ENCODE data around the gene PCDH19. TPM values are rescaled to one million over a fixed set of nuclear protein-coding genes. Genes with fewer than 3 reads are reported as not detected.
A peak's percentile ranks its signal among the peaks of the same experiment; 100 is the strongest.

PCDH19 gene
- total and polyA plus RNA-seq, 2 experiments from 2014 or later = 0.87 to 1.4 TPM

DNA sequence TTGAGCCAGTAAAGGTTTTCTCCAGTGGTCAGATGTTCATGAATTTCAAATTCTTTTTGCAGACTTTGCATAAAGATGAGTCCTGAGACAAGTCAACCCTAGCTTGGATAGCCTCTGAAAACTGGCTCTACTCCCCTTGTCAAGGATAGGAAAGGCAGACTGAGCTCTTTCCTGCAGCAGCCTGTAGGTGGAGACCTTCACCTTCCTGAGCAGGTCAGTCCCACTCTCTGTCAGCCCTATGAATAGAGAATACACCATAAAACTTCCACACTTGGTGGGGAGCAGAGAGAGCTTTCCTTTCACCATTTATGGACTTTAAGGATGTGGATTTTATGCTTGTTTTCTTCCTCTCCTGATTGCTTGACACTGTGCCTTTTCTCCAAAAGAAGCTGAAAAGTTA lies 41.9 kb downstream of the PCDH19 start:
- H3K9me3 Mint-ChIP-seq = no peaks in the 10 kb centered on the region
- ATAC-seq = peak; percentile 89

More for the DNA sequence above, 41.9 kb downstream of the PCDH19 start:
- no peak overlapping the region for H3K27ac Mint-ChIP-seq
- Histone ChIP-seq H3K4me2 (no peak overlapping the region), H2AFZ (no peak overlapping the region), H3K27ac (ENCODE audit: low read depth) (no peak overlapping the region), H3K4me1 (ENCODE audit: insufficient read depth) (peaks cover 7% of the 10 kb centered on the region; the same call in 1 of the 2 replicates), H3K4me3 (no peak overlapping the region), H3K9me2 (ENCODE audit: insufficient read depth) (no peaks in the 10 kb centered on the region), H4K20me1 (replicated peaks; ENCODE audit: insufficient read depth) (no peaks in the 10 kb centered on the region), H3K27me3 (ENCODE audit: insufficient read depth) (no peaks in the 10 kb centered on the region), H3F3A (replicated peaks; ENCODE audit: low read depth) (no peaks in the 10 kb centered on the region), H3K36me3 (ENCODE audit: insufficient read depth) (no peaks in the 10 kb centered on the region), H3K79me2 (replicated peaks; ENCODE audit: insufficient read depth) (no peaks in the 10 kb centered on the region)
- H3K36me3 Mint-ChIP-seq (ENCODE audit: low read depth) = no peaks in the 10 kb centered on the region
- TF ChIP-seq ZNF331 (CRISPR knock-in tag; IDR thresholded peaks at IDR 0.05; ENCODE audit: low read depth) = no peak
- TF ChIP-seq EZH2phosphoT487 (IDR thresholded peaks at IDR 0.05; ENCODE audit: unreplicated experiment) = no peak
- TF ChIP-seq, protein P1, sequence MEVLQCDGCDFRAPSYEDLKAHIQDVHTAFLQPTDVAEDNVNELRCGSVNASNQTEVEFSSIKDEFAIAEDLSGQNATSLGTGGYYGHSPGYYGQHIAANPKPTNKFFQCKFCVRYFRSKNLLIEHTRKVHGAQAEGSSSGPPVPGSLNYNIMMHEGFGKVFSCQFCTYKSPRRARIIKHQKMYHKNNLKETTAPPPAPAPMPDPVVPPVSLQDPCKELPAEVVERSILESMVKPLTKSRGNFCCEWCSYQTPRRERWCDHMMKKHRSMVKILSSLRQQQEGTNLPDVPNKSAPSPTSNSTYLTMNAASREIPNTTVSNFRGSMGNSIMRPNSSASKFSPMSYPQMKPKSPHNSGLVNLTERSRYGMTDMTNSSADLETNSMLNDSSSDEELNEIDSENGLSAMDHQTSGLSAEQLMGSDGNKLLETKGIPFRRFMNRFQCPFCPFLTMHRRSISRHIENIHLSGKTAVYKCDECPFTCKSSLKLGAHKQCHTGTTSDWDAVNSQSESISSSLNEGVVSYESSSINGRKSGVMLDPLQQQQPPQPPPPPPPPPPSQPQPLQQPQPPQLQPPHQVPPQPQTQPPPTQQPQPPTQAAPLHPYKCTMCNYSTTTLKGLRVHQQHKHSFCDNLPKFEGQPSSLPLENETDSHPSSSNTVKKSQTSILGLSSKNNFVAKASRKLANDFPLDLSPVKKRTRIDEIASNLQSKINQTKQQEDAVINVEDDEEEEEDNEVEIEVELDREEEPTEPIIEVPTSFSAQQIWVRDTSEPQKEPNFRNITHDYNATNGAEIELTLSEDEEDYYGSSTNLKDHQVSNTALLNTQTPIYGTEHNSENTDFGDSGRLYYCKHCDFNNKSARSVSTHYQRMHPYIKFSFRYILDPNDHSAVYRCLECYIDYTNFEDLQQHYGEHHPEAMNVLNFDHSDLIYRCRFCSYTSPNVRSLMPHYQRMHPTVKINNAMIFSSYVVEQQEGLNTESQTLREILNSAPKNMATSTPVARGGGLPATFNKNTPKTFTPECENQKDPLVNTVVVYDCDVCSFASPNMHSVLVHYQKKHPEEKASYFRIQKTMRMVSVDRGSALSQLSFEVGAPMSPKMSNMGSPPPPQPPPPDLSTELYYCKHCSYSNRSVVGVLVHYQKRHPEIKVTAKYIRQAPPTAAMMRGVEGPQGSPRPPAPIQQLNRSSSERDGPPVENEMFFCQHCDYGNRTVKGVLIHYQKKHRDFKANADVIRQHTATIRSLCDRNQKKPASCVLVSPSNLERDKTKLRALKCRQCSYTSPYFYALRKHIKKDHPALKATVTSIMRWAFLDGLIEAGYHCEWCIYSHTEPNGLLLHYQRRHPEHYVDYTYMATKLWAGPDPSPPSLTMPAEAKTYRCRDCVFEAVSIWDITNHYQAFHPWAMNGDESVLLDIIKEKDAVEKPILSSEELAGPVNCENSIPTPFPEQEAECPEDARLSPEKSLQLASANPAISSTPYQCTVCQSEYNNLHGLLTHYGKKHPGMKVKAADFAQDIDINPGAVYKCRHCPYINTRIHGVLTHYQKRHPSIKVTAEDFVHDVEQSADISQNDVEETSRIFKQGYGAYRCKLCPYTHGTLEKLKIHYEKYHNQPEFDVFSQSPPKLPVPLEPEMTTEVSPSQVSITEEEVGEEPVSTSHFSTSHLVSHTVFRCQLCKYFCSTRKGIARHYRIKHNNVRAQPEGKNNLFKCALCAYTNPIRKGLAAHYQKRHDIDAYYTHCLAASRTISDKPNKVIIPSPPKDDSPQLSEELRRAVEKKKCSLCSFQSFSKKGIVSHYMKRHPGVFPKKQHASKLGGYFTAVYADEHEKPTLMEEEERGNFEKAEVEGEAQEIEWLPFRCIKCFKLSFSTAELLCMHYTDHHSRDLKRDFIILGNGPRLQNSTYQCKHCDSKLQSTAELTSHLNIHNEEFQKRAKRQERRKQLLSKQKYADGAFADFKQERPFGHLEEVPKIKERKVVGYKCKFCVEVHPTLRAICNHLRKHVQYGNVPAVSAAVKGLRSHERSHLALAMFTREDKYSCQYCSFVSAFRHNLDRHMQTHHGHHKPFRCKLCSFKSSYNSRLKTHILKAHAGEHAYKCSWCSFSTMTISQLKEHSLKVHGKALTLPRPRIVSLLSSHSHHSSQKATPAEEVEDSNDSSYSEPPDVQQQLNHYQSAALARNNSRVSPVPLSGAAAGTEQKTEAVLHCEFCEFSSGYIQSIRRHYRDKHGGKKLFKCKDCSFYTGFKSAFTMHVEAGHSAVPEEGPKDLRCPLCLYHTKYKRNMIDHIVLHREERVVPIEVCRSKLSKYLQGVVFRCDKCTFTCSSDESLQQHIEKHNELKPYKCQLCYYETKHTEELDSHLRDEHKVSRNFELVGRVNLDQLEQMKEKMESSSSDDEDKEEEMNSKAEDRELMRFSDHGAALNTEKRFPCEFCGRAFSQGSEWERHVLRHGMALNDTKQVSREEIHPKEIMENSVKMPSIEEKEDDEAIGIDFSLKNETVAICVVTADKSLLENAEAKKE (CRISPR knock-in tag; IDR thresholded peaks at IDR 0.05) = no peak
- TF ChIP-seq POLR2AphosphoS5 (IDR thresholded peaks at IDR 0.05; ENCODE audit: low read depth) = no peak
- no peak for TF ChIP-seq NANOG (IDR thresholded peaks at IDR 0.05; ENCODE audit: borderline replicate concordance)
- peak; percentile 61 to 77 for TF ChIP-seq CTCF (conservative IDR thresholded peaks at IDR 0.05; ENCODE audit: low read depth in 2 of 2)
- no peak for TF ChIP-seq CREB1 (CRISPR knock-in tag; IDR thresholded peaks at IDR 0.05; ENCODE audit: low read depth)
- no peak for TF ChIP-seq ZNF114 (CRISPR knock-in tag; IDR thresholded peaks at IDR 0.05)
- no peak for TF ChIP-seq JUNB (IDR thresholded peaks at IDR 0.05; ENCODE audit: unreplicated experiment)
- H3K4me1 Mint-ChIP-seq = peaks cover 8% of the 10 kb centered on the region; the same call in 2 of the 3 replicates
- DNase-seq (ENCODE audit: low spot score) = peak; percentile 49
- no peak overlapping the region for H3K4me3 Mint-ChIP-seq
- H3K27me3 Mint-ChIP-seq (ENCODE audit: insufficient read depth, low read depth, poor library complexity) = peaks cover 2% of the 10 kb centered on the region
